ELF-1 (cell line): ENCODE data around the gene HIPK2.
A peak's percentile ranks its signal among the peaks of the same experiment; 100 is the strongest.

Experiments
- DNase-seq: peaks from one replicate; pipeline ENCODE4 v3.0.0-alpha.2; 2016; ENCODE audit warnings: low read depth, low spot score

The HIPK2 gene

GRCh38 chr7:139696552-139696951, 81.2 kb downstream of the HIPK2 start:
- no peak for DNase-seq

- no peak for DNase-seq
These were observed 82.2 kb downstream of the HIPK2 start for GRCh38 chr7:139695588-139695987.

- no peak for DNase-seq
These were observed 82.7 kb downstream of the HIPK2 start for GRCh38 chr7:139695051-139695450.

GRCh38 chr7:139694389-139694676, 83.5 kb downstream of the HIPK2 start:
- DNase-seq, result no peak

GRCh38 chr7:139693651-139694388, 84.0 kb downstream of the HIPK2 start:
- no peak for DNase-seq

- DNase-seq, result no peak
These were observed 85.1 kb downstream of the HIPK2 start for GRCh38 chr7:139692723-139693122.

GRCh38 chr7:139691253-139691781, 86.5 kb downstream of the HIPK2 start:
- no peak for DNase-seq

- peak; percentile 41 for DNase-seq
These were observed 89.7 kb downstream of the HIPK2 start for GRCh38 chr7:139687980-139688632.

GRCh38 chr7:139687211-139687954, 90.4 kb downstream of the HIPK2 start:
- DNase-seq, result no peak

GRCh38 chr7:139683137-139683921, 94.5 kb downstream of the HIPK2 start:
- no peak for DNase-seq

- peak; percentile 51 for DNase-seq
These were observed 95.4 kb downstream of the HIPK2 start for GRCh38 chr7:139682136-139683013.

- DNase-seq, result no peak
These were observed 96.0 kb downstream of the HIPK2 start for GRCh38 chr7:139681812-139682135.

- DNase-seq, result no peak
These were observed 96.4 kb downstream of the HIPK2 start for GRCh38 chr7:139681463-139681755.

- no peak for DNase-seq
These were observed 96.9 kb downstream of the HIPK2 start for GRCh38 chr7:139680676-139681462.

- DNase-seq, result no peak
These were observed 97.8 kb downstream of the HIPK2 start for GRCh38 chr7:139679731-139680594.

- no peak for DNase-seq
These were observed 101.4 kb downstream of the HIPK2 start for GRCh38 chr7:139676390-139676789.

GRCh38 chr7:139675127-139676125, 102.4 kb downstream of the HIPK2 start:
- DNase-seq, result no peak

- no peak for DNase-seq
These were observed 103.1 kb downstream of the HIPK2 start for GRCh38 chr7:139674752-139675126.
